Nasal cavity respiratory epithelium epithelial cell of viscerocranial mucosa (primary cell): Measurements from ENCODE around the gene PDE3B. TPM values are rescaled to one million over a fixed set of nuclear protein-coding genes. Genes with fewer than 3 reads are reported as not detected.

Experiments used
- total RNA-seq: library from RNA; depleted of rRNA; stranded (reverse); fragments of >200 nt; gene quantifications from 2 replicates; pipeline ENCODE4 v1.2.3, GENCODE V29; 2014

Gene PDE3B
- total RNA-seq, result under 0.01 and 0.14 TPM in 2 replicates

DNA sequence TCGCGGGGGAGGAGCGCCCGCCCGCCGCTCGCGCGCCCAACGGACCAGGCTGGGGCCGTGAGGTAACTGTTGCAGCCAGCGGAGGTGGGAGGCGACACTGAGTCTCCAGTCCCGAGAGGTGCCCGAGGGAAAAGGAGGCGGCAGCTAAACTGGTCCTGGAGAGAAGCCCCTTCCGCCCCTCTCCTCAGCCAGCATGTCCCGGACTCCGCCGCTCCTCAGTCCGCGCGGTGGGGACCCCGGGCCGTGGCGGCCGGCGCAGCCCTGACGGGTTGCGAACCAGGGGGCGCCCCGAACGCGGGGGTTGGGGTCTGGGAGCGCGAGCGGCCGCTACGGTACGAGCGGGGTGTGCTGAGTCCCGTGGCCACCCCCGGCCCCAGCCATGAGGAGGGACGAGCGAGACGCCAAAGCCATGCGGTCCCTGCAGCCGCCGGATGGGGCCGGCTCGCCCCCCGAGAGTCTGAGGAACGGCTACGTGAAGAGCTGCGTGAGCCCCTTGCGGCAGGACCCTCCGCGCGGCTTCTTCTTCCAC, at the start of gene PDE3B:
PDE3B (plus strand) TSS at position 108 of the 529 bp plus-strand sequence; CDS start at position 380, 272 bp downstream.

DNA sequence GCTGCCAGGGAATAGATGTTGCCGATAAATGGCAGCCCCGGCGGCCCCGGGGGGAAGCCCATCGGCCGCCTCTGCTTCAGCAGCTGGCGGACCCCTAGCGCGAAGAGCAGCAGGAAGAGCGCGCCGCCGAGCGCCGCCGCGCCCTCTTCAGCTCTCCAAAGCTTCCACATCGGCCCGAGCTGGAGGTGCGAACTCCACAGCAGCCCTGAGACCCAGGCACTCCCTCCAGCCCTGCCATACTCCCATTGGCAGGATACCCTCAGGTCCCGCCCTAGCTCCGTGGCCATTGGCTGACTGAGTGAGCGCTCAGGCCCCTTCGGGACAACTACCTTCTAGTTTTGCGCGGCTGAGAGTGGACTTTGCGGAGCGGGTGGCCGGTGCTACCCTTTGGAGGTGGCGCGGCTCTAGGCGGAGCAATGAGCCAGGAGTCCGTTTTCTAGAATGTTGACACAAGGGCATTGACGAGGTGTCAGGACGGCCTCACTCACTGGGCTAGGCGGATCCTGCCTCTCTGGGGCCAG, 248.5 kb downstream of the PDE3B start, which contains the start of gene CYP2R1:
CYP2R1 (minus strand) TSS at position 196 of the 521 bp plus-strand sequence; CDS start at position 170, 26 bp downstream.

Other genes starting within 250 kb of the PDE3B start
- 231 and 264 TPM in 2 replicates for gene COPB1, start 144.0 kb upstream of the PDE3B start, total RNA-seq
- gene PSMA1, start 123.4 kb upstream of the PDE3B start, total RNA-seq, result 108 and 137 TPM in 2 replicates
- gene CYP2R1, start 248.4 kb downstream of the PDE3B start, total RNA-seq, result 30.4 and 33.3 TPM in 2 replicates